ENCODE measurements around the gene TAF4.
"Not testable (repeated sequence)": the region's sequence is repeated elsewhere in the genome, so short reads cannot be mapped to it uniquely, and the experiment has no call there.

TAF4 gene

DNA sequence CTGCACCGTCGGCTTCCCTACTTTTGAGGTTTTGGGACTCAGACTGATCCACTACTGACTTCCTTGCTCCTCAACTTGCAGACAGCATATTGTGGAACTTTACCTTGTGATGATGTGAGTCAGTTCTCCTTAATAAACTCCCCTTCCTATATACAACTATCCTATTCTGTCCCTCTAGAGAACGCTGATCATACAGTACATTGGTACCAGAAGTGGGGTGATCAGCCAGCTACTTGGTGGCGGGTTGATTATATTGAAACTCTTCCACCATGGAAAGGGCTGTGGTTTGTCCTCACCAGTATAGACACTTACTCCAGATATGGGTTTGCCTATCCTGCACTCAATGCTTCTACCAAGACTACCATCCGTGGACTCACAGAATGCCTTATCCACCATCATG lies 7.6 kb upstream of the TAF4 start:
- no peak overlapping the region for H3K4me3 ChIP-seq (ENCODE audit: low read depth, low read length)
- H3K4me1 ChIP-seq (ENCODE audit: control insufficient read depth, insufficient read depth, low read length), result no peaks in the 10 kb centered on the region
- H3K9me3 ChIP-seq (ENCODE audit: control insufficient read depth, insufficient read depth, low read depth, low read length), result no peaks in the 10 kb centered on the region
- ChIA-PET CTCF (no interaction called here), POLR2A (no interaction called here)
- no peaks in the 10 kb centered on the region for H3K36me3 ChIP-seq (ENCODE audit: control insufficient read depth in 2 of 2, insufficient read depth in 1 of 2, low read length in 2 of 2)
- no peak overlapping the region for H3K27ac ChIP-seq (ENCODE audit: extremely low read depth, low read depth, low read length)
- peak; percentile 90 for TF ChIP-seq ZNF707 (tag by site-specific recombination; IDR thresholded peaks at IDR 0.05)
- TF ChIP-seq ZNF266 (tag by site-specific recombination; IDR thresholded peaks at IDR 0.05; ENCODE audit: low read depth), result no peak

GRCh38 chr20:62071669-62072430 lies 6.2 kb upstream of the TAF4 start:
- H3K4me3 ChIP-seq (ENCODE audit: low read depth, low read length); POLR2A ChIA-PET; H3K4me1 ChIP-seq (ENCODE audit: control insufficient read depth, insufficient read depth, low read length); H3K36me3 ChIP-seq (ENCODE audit: control insufficient read depth in 2 of 2, insufficient read depth in 1 of 2, low read length in 2 of 2); H3K9me3 ChIP-seq (ENCODE audit: control insufficient read depth, insufficient read depth, low read depth, low read length); H3K27ac ChIP-seq (ENCODE audit: extremely low read depth, low read depth, low read length): not testable (repeated sequence)
- CTCF ChIA-PET, result interaction anchor here (1.1 kb wide), 1 partner anchor 64 kb away, joined by 3 read pairs; no protein-coding TSS in a partner anchor
- TF ChIP-seq SCRT1 (tag by site-specific recombination; IDR thresholded peaks at IDR 0.05; ENCODE audit: borderline replicate concordance), result peak; percentile 96
- TF ChIP-seq SCRT2 (tag by site-specific recombination; IDR thresholded peaks at IDR 0.05), result peak; percentile 97
- peak; percentile 77 for TF ChIP-seq ZNF146 (tag by site-specific recombination; IDR thresholded peaks at IDR 0.05)

- no peaks in the 10 kb centered on the region for H3K9me3 ChIP-seq (ENCODE audit: control insufficient read depth, insufficient read depth, low read depth, low read length)
- ChIA-PET POLR2A (no interaction called here), CTCF (interaction anchor here (0.6 kb wide), 1 partner anchor 125 kb away, joined by 3 read pairs; no protein-coding TSS in a partner anchor)
- no peak overlapping the region for H3K27ac ChIP-seq (ENCODE audit: extremely low read depth, low read depth, low read length)
- no peaks in the 10 kb centered on the region for H3K4me1 ChIP-seq (ENCODE audit: control insufficient read depth, insufficient read depth, low read length)
- H3K4me3 ChIP-seq (ENCODE audit: low read depth, low read length), result no peak overlapping the region
- TF ChIP-seq KLF16 (tag by site-specific recombination; IDR thresholded peaks at IDR 0.05) (no peak), FEZF1 (tag by site-specific recombination; IDR thresholded peaks at IDR 0.05) (peak; percentile 86)
- H3K36me3 ChIP-seq (ENCODE audit: control insufficient read depth in 2 of 2, insufficient read depth in 1 of 2, low read length in 2 of 2), result no peaks in the 10 kb centered on the region
These were observed 4.1 kb upstream of the TAF4 start for GRCh38 chr20:62069741-62070216.

DNA sequence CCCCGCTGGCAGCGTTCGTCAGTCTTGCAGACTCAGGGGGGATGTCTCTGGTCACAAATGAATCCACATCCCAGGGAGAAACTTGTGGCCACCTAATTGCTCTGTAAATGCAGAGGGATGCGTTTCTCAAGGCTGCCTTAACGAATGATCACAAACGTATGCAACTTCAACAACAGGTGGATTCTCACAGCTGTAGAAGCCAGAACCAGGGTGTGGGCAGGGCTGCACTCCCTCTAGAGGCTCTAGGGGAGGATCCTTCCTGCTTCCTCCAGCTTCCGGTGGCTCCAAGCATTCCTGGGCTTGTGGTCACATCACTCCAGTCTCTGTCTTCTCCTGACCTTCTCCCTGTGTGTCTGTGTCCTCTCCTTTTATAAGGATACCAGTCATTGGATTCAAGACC lies 3.3 kb upstream of the TAF4 start:
- Histone ChIP-seq H3K9me3 (ENCODE audit: control insufficient read depth, insufficient read depth, low read depth, low read length) (no peaks in the 10 kb centered on the region), H3K27ac (ENCODE audit: extremely low read depth, low read depth, low read length) (no peak overlapping the region), H3K4me1 (ENCODE audit: control insufficient read depth, insufficient read depth, low read length) (no peaks in the 10 kb centered on the region), H3K36me3 (ENCODE audit: control insufficient read depth in 2 of 2, insufficient read depth in 1 of 2, low read length in 2 of 2) (peaks cover 0 to 2% of the 10 kb centered on the region in 2 experiments; a peak in 1 of 3 replicates), H3K4me3 (ENCODE audit: low read depth, low read length) (no peak overlapping the region)
- ChIA-PET CTCF (no interaction called here), POLR2A (no interaction called here)
- TF ChIP-seq SCRT2 (tag by site-specific recombination; IDR thresholded peaks at IDR 0.05) (peak; percentile 83), SALL2 (tag by site-specific recombination; IDR thresholded peaks at IDR 0.05; ENCODE audit: borderline replicate concordance) (no peak)

DNA sequence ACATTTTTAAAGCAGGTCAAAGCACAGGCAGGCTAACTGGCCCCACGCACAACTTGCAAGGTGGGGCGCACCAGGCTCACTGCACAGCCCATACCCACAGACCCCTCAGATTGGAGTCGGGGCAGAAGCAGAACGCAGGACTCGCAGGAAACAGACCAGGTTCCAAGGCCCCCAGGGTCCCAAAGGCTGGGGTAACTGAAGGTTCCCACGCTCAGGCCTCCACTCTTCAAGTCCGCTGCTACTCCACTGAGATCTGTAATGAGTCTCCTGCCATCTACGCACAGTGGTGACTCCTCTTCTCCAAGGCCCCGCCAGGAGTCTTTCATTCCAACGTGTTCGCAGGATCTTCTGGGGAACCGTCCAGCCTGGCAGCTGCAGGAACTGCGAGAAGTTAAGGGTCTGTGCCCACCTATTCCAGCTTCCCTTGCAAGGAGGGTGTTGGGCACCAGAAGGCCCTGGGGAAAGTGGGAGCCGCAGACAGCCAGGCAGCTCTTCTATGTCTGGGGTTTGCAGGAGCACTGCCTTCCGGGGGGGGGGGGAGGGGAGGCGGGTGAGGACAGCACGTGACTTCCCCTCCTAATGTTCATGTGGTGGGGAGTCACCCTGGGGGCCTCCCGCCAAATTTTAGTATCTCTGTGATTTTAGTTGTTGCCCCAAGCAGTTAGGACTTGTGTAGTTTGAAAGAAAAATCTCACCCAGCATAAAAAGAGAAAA lies 2.0 kb upstream of the TAF4 start:
- peaks cover 0 to 14% of the 10 kb centered on the region in 2 experiments; a peak in 1 of 3 replicates for H3K36me3 ChIP-seq (ENCODE audit: control insufficient read depth in 2 of 2, insufficient read depth in 1 of 2, low read length in 2 of 2)
- ChIA-PET POLR2A (interaction anchor here (0.7 to 2.3 kb wide), 6 partner anchors 51 to 67 kb away, joined by 3 to 22 read pairs (median 6); partner anchors contain the start of gene LSM14B), CTCF (interaction anchor here (1.0 kb wide), 1 partner anchor 12 kb away, joined by 4 read pairs; no protein-coding TSS in a partner anchor)
- no peak overlapping the region for H3K4me3 ChIP-seq (ENCODE audit: low read depth, low read length)
- no peaks in the 10 kb centered on the region for H3K9me3 ChIP-seq (ENCODE audit: control insufficient read depth, insufficient read depth, low read depth, low read length)
- no peak overlapping the region for H3K27ac ChIP-seq (ENCODE audit: extremely low read depth, low read depth, low read length)
- no peaks in the 10 kb centered on the region for H3K4me1 ChIP-seq (ENCODE audit: control insufficient read depth, insufficient read depth, low read length)
- TF ChIP-seq ZBTB11 (tag by site-specific recombination; conservative IDR thresholded peaks at IDR 0.05; ENCODE audit: low read depth) (no peak), ZNF560 (tag by site-specific recombination; IDR thresholded peaks at IDR 0.05; ENCODE audit: borderline replicate concordance) (no peak), ZNF76 (tag by site-specific recombination; IDR thresholded peaks at IDR 0.05; ENCODE audit: borderline replicate concordance, low read depth) (no peak), ZNF791 (tag by site-specific recombination; IDR thresholded peaks at IDR 0.05) (no peak), FEZF1 (tag by site-specific recombination; IDR thresholded peaks at IDR 0.05) (no peak), ZNF174 (tag by site-specific recombination; IDR thresholded peaks at IDR 0.05) (no peak), ZNF302 (tag by site-specific recombination; IDR thresholded peaks at IDR 0.05; ENCODE audit: low read depth) (no peak), WT1 (tag by site-specific recombination; IDR thresholded peaks at IDR 0.05) (peak; percentile 27; the same call in 1 of the 2 replicates)
- TF ChIP-seq, protein P1, sequence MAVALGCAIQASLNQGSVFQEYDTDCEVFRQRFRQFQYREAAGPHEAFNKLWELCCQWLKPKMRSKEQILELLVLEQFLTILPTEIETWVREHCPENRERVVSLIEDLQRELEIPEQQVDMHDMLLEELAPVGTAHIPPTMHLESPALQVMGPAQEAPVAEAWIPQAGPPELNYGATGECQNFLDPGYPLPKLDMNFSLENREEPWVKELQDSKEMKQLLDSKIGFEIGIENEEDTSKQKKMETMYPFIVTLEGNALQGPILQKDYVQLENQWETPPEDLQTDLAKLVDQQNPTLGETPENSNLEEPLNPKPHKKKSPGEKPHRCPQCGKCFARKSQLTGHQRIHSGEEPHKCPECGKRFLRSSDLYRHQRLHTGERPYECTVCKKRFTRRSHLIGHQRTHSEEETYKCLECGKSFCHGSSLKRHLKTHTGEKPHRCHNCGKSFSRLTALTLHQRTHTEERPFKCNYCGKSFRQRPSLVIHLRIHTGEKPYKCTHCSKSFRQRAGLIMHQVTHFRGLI (tag by site-specific recombination; IDR thresholded peaks at IDR 0.05), result no peak

Measured in HEK293 (cell line).